GM06990 (cell line): Measurements from ENCODE around the gene LARGE2.

Experiments
- DNase-seq: peaks from one replicate; pipeline ENCODE4 v3.0.0-alpha.2; 2011; ENCODE audit not compliant: insufficient read length; ENCODE audit errors: extremely low read depth
- H3K27me3 ChIP-seq: replicated peaks from 2 replicates; pipeline ENCODE4 v1.6.0; 2011; ENCODE audit warnings: low read length; ENCODE audit not compliant: control insufficient read depth, insufficient read depth
- H3K36me3 ChIP-seq: 2 replicates; pipeline ENCODE4 v1.5.1; 2011; ENCODE audit warnings: low read length; ENCODE audit not compliant: control insufficient read depth, insufficient read depth
- H3K4me3 ChIP-seq: replicated peaks from 2 replicates; pipeline ENCODE4 v1.5.1; 2011; ENCODE audit warnings: low read depth, mild to moderate bottlenecking, control low read depth, low read length
- CTCF ChIP-seq: IDR thresholded peaks from 2 replicates; pipeline ENCODE4 v1.5.1; 2011; ENCODE audit warnings: low read length, control low read depth, mild to moderate bottlenecking, inconsistent platforms; ENCODE audit not compliant: insufficient read depth, poor library complexity, severe bottlenecking

Gene LARGE2

GRCh38 chr11:45959851-45960250 lies 37.4 kb downstream of the LARGE2 start:
- no peaks in the 10 kb centered on the region for H3K36me3 ChIP-seq
- no peaks in the 10 kb centered on the region for H3K27me3 ChIP-seq
- TF ChIP-seq CTCF, result no peak
- no peak for DNase-seq
- H3K4me3 ChIP-seq, result no peak overlapping the region

- Histone ChIP-seq H3K27me3 (no peaks in the 10 kb centered on the region), H3K4me3 (no peak overlapping the region), H3K36me3 (peaks cover 4% of the 10 kb centered on the region; the same call in 1 of the 2 replicates)
- no peak for DNase-seq
- TF ChIP-seq CTCF, result no peak
Measured at GRCh38 chr11:45960387-45961095, 38.1 kb downstream of the LARGE2 start.

DNA sequence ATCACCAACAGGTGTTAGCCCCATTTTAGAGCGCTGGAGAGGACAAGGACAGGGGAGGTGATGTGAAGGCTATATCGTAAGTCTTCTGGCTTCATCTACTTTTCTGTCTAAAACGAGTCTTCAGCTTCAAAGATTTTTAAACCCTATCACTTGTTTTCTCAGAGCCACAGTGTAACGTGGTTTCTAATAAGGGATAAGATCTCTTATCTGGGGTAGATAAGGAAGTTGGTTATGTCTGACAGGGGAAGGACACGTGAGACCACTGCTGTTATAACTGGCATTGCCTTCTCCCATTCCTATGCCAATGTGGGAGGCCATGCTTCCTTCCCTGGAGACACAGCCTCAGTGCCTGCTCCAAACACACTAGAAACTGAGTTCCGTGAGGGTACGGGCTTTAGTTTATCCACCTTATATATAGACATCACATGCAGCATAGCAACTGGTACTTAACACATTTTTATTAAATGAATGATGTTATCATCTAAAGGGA lies 39.3 kb downstream of the LARGE2 start:
- H3K27me3 ChIP-seq, result no peaks in the 10 kb centered on the region
- no peak for TF ChIP-seq CTCF
- H3K36me3 ChIP-seq, result peaks cover 4% of the 10 kb centered on the region; the same call in 1 of the 2 replicates
- no peak for DNase-seq
- H3K4me3 ChIP-seq, result no peak overlapping the region

DNA sequence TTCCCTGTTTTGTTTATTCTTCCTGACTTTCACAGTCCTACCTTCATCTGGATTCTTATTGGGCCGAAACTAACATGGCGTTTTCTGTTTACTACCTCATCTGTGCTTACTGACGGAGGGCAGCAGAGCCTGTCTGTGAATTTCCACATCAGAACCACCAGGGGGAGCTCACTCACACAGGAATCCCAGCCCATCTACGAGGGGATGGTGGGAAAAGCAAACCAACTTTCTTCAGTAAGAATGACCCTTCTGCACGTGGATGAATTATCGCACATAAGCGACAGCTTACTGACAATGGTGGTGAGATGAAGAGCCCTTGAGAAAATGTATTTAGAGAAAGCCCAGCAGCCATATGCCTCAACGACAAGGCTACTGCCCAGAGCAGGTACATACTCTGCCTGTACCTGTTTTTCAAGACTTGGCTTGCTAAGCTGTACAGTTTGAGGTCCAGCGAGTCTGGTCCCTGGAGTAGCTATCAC lies 42.5 kb downstream of the LARGE2 start:
- DNase-seq, result peak; percentile 15
- Histone ChIP-seq H3K27me3 (no peaks in the 10 kb centered on the region), H3K36me3 (peaks cover 5% of the 10 kb centered on the region), H3K4me3 (no peak overlapping the region)
- TF ChIP-seq CTCF, result peak; percentile 93

GRCh38 chr11:45967506-45967905 lies 45.0 kb downstream of the LARGE2 start:
- no peak for TF ChIP-seq CTCF
- DNase-seq, result no peak
- H3K27me3 ChIP-seq, result no peaks in the 10 kb centered on the region
- H3K36me3 ChIP-seq, result peaks cover 8% of the 10 kb centered on the region
- H3K4me3 ChIP-seq, result no peak overlapping the region
